ENCODE measurements around the gene USP34. TPM values are rescaled to one million over a fixed set of nuclear protein-coding genes. Genes with fewer than 3 reads are reported as not detected.

The USP34 gene
- total and polyA plus RNA-seq, 9 of the 15 experiments (the other 6 are each of a cell fraction or from before 2014, with no cell fraction given), result 19.8 to 108 (median 67.8) TPM

- no peak for TF ChIP-seq ZNF217 (CRISPR knock-in tag; IDR thresholded peaks at IDR 0.05)
- no peak for TF ChIP-seq SP1 (CRISPR knock-in tag; IDR thresholded peaks at IDR 0.05)
- no peak for TF ChIP-seq PTTG1 (tag; IDR thresholded peaks at IDR 0.05; ENCODE audit: low read depth)
These were observed 59.8 kb downstream of the USP34 start (continued) for GRCh38 chr2:61411109-61411508.

DNA sequence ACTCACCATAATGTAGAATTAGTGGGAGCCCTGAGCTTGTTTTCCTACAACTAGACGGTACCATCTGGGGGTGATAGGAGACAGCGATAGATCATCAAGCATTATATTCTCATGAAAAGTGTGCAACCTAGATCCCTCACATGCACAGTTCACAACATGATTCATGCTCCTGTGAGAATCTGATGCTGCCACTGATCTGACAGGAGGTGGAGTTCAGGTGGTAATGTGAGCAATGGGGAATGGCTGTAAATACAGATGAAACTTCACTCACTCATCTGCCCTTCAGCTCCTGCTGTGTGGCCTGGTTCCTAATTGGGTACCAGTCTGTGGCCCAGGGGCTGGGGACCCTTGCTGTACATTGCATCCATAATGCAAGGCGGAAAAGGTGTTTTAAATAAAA, 60.7 kb downstream of the USP34 start:
- intact Hi-C loops (cut with micrococcal nuclease), result no loop called here
- in situ Hi-C loops (cut with MboI), result no loop called here
- H3K27me3 ChIP-seq (ENCODE audit: control insufficient read depth in 2 of 2, insufficient read depth in 2 of 2, low read length in 2 of 2), result no peaks in the 10 kb centered on the region
- no peak overlapping the region for H3K4me2 ChIP-seq (ENCODE audit: insufficient read depth, low read length)
- peaks cover 31% of the 10 kb centered on the region for H3K36me3 ChIP-seq (ENCODE audit: control insufficient read depth, insufficient read depth, low read length)
- WGBS (ENCODE audit: insufficient coverage, low coverage, missing lambda C conversion rate), result 84% methylated on average over 3 of the region's 3 CpGs
- H3K9me3 ChIP-seq (replicated peaks; ENCODE audit: control insufficient read depth, insufficient read depth, low read depth, low read length), result no peaks in the 10 kb centered on the region
- ChIA-PET POLR2A (interaction anchor here (0.6 to 2.2 kb wide), 4 partner anchors 9 to 347 kb away, joined by 3 to 7 read pairs (median 4); no protein-coding TSS in a partner anchor), CTCF (ENCODE audit: low intra/inter-chr PET ratio) (no interaction called here)
- FAIRE-seq (no peak), DNase-seq (ENCODE audit: extremely low read depth in 1 of 4, low spot score in 3 of 4) (no peak), ATAC-seq (no peak)
- no peak overlapping the region for H3K27ac ChIP-seq (ENCODE audit: extremely low read depth, low read depth, low read length)
- H4K20me1 ChIP-seq (replicated peaks; ENCODE audit: control insufficient read depth, insufficient read depth, low read length), result peaks cover 10% of the 10 kb centered on the region
- H3K79me2 ChIP-seq (ENCODE audit: control insufficient read depth, insufficient read depth, low read length), result peaks cover 74% of the 10 kb centered on the region
- no peaks in the 10 kb centered on the region for H3K9me1 ChIP-seq (ENCODE audit: control insufficient read depth, insufficient read depth, low read length)
- peaks cover 7 to 9% of the 10 kb centered on the region in 2 experiments; a peak in 4 of 5 replicates for H3K4me1 ChIP-seq (replicated peaks in 1 of 2; ENCODE audit: control insufficient read depth in 2 of 2, insufficient read depth in 2 of 2, low read length in 2 of 2)
- no peak overlapping the region for H3K4me3 ChIP-seq
- no peak overlapping the region for H3K9ac ChIP-seq (ENCODE audit: insufficient read depth in 1 of 2, low read depth in 2 of 2, low read length in 2 of 2)
- no peak overlapping the region for H2AFZ ChIP-seq (ENCODE audit: low read depth, low read length)
- TF ChIP-seq MAZ (CRISPR knock-in tag; conservative IDR thresholded peaks at IDR 0.05 in 1 of 2, IDR thresholded peaks at IDR 0.05 in 1 of 2) (no peak), ARID1B (IDR thresholded peaks at IDR 0.05) (no peak)
- no TSS peak for BruUV-seq (replicated peaks)

All from K562 (cell line).